IMR-90 (cell line): ENCODE data around the gene GRB2. TPM values are rescaled to one million over a fixed set of nuclear protein-coding genes. Genes with fewer than 3 reads are reported as not detected.

Source experiments
- ATAC-seq: fragments of 200-7000 bp; cut with Tn5 transposase; 2 replicates; pipeline ENCODE4 v1.9.1; 2020; ENCODE audit warnings: low read depth, mild to moderate bottlenecking, moderate library complexity
- BruUV-seq: library from RNA; stranded (reverse); fragments of 400-500 nt; replicated peaks from 2 replicates; lab custom pipeline; 2021; lab: Mats Ljungman, UMichigan
- CTCF ChIA-PET: fragments of 300-600 bp; formaldehyde crosslinking; extraction: SDS; loops from one replicate; lab custom pipeline; 2021; ENCODE audit warnings: antibody characterized with exemption; lab: Yijun Ruan, JAX
- POLR2A ChIA-PET: fragments of 300-600 bp; sonication (Branson Sonifier 250); formaldehyde crosslinking; loops from one replicate; lab custom pipeline; 2022; ENCODE audit warnings: antibody characterized with exemption; ENCODE audit not compliant: unreplicated experiment; lab: Charles Lee
- DNase-seq: peaks from one replicate; pipeline ENCODE4 v3.0.0; 2013
- H2AFZ ChIP-seq: replicated peaks from 2 replicates; pipeline ENCODE3; 2013; ENCODE audit warnings: low read length, mild to moderate bottlenecking; ENCODE audit not compliant: poor library complexity
- H2AK5ac ChIP-seq: 2 replicates; pipeline ENCODE4 v1.6.1; 2013; ENCODE audit warnings: low read depth, low read length, inconsistent platforms
- H2AK9ac ChIP-seq: replicated peaks from 2 replicates; pipeline ENCODE3; 2013; ENCODE audit warnings: mild to moderate bottlenecking, low read depth, low read length, moderate library complexity; ENCODE audit not compliant: poor library complexity
- H2BK120ac ChIP-seq: 2 replicates; pipeline ENCODE4 v1.6.1; 2013; ENCODE audit warnings: low read depth, low read length, inconsistent platforms
- H2BK15ac ChIP-seq: 3 replicates; pipeline ENCODE4 v1.6.1; 2013; ENCODE audit warnings: low read depth, low read length, inconsistent platforms
- H2BK20ac ChIP-seq: 2 replicates; pipeline ENCODE4 v1.6.1; 2013; ENCODE audit warnings: low read depth, mild to moderate bottlenecking, inconsistent platforms, low read length, moderate library complexity
- H2BK5ac ChIP-seq: 2 replicates; pipeline ENCODE4 v1.6.1; 2013; ENCODE audit warnings: mild to moderate bottlenecking, low read depth, low read length, inconsistent platforms; ENCODE audit not compliant: poor library complexity, severe bottlenecking
- H3K14ac ChIP-seq: replicated peaks from 2 replicates; pipeline ENCODE4 v1.6.1; 2013; ENCODE audit warnings: low read depth, low read length, inconsistent platforms
- H3K18ac ChIP-seq: 2 replicates; pipeline ENCODE4 v1.6.1; 2013; ENCODE audit warnings: low read depth, low read length, control low read depth
- H3K23ac ChIP-seq: 2 replicates; pipeline ENCODE4 v1.6.1; 2013; ENCODE audit warnings: low read depth, low read length, inconsistent platforms
- H3K27ac ChIP-seq: 2 replicates; pipeline ENCODE4 v1.5.1; 2013; ENCODE audit warnings: mild to moderate bottlenecking, control low read depth, low read length; ENCODE audit not compliant: insufficient read depth
- H3K27me3 ChIP-seq: 2 replicates; pipeline ENCODE4 v1.6.1; 2013; ENCODE audit warnings: low read length; ENCODE audit not compliant: control insufficient read depth, insufficient read depth
- H3K36me3 ChIP-seq: 2 replicates; pipeline ENCODE4 v1.6.1; 2013; ENCODE audit warnings: low read length, mixed read lengths; ENCODE audit not compliant: control insufficient read depth, insufficient read depth
- H3K4ac ChIP-seq: 2 replicates; pipeline ENCODE4 v1.6.1; 2013; ENCODE audit warnings: low read depth, low read length, inconsistent platforms
- H3K4me1 ChIP-seq: 2 replicates; pipeline ENCODE4 v1.6.1; 2013; ENCODE audit warnings: low read length, mixed read lengths; ENCODE audit not compliant: control insufficient read depth, insufficient read depth
- H3K4me2 ChIP-seq: 2 replicates; pipeline ENCODE4 v1.6.1; 2013; ENCODE audit warnings: low read depth, mild to moderate bottlenecking, control low read depth, low read length, moderate library complexity
- H3K4me3 ChIP-seq: 2 replicates; pipeline ENCODE4 v1.5.1; 2013; ENCODE audit warnings: low read depth, mild to moderate bottlenecking, control low read depth, low read length, moderate library complexity; ENCODE audit not compliant: insufficient read depth
- H3K56ac ChIP-seq: 2 replicates; pipeline ENCODE4 v1.6.1; 2013; ENCODE audit warnings: low read length, inconsistent platforms; ENCODE audit not compliant: insufficient read depth; ENCODE audit errors: extremely low read depth
- H3K79me1 ChIP-seq, 2 experiments: 2 replicates each; pipeline ENCODE4 v1.6.1; 2013; ENCODE audit warnings: low read length in 2 of 2, inconsistent platforms in 1 of 2, low read depth in 1 of 2
- H3K9ac ChIP-seq: 2 replicates; pipeline ENCODE4 v1.6.1; 2013; ENCODE audit warnings: low read depth, low read length, control low read depth
- H3K9me1 ChIP-seq: 2 replicates; pipeline ENCODE4 v1.6.1; 2013; ENCODE audit warnings: low read length, inconsistent platforms; ENCODE audit not compliant: insufficient read depth
- H3K9me3 ChIP-seq: 2 replicates; pipeline ENCODE4 v1.6.1; 2013; ENCODE audit warnings: low read length; ENCODE audit not compliant: control insufficient read depth, insufficient read depth
- H4K20me1 ChIP-seq: 2 replicates; pipeline ENCODE4 v1.6.1; 2013; ENCODE audit warnings: low read length, inconsistent platforms; ENCODE audit not compliant: insufficient read depth
- H4K5ac ChIP-seq: 2 replicates; pipeline ENCODE4 v1.6.1; 2013; ENCODE audit warnings: mild to moderate bottlenecking, low read depth, low read length, control low read depth
- H4K8ac ChIP-seq, 2 experiments: 2 replicates each; pipeline ENCODE4 v1.6.1; 2013; ENCODE audit warnings: low read depth in 2 of 2, low read length in 2 of 2, control low read depth in 1 of 2, inconsistent platforms in 1 of 2
- H4K91ac ChIP-seq: 2 replicates; pipeline ENCODE4 v1.6.1; 2013; ENCODE audit warnings: low read depth, low read length, inconsistent platforms; ENCODE audit not compliant: insufficient read depth
- BHLHE40 ChIP-seq: fragments of 150-350 bp; IDR thresholded peaks from 2 replicates; pipeline ENCODE4 v1.6.1; 2016; ENCODE audit warnings: mild to moderate bottlenecking, low read depth, low read length
- CEBPB ChIP-seq: IDR thresholded peaks from 2 replicates; pipeline ENCODE4 v1.6.1; 2012; ENCODE audit warnings: low read depth, low read length, improper control_type of control experiment
- FOS ChIP-seq: fragments of 150-350 bp; IDR thresholded peaks from 2 replicates; pipeline ENCODE4 v1.6.1; 2016; ENCODE audit warnings: low read depth, low read length
- MXI1 ChIP-seq: IDR thresholded peaks from 2 replicates; pipeline ENCODE4 v1.6.1; 2012; ENCODE audit warnings: low read depth, mild to moderate bottlenecking, low read length, moderate library complexity, borderline replicate concordance
- NFE2L2 ChIP-seq: fragments of 150-350 bp; IDR thresholded peaks from 2 replicates; pipeline ENCODE4 v1.6.1; 2016; ENCODE audit warnings: low read depth, mild to moderate bottlenecking, low read length
- POLR2A ChIP-seq: IDR thresholded peaks from 2 replicates; pipeline ENCODE4 v1.6.1; 2012; ENCODE audit warnings: mild to moderate bottlenecking, low read depth, low read length
- RAD21 ChIP-seq: IDR thresholded peaks from 2 replicates; pipeline ENCODE4 v1.6.1; 2012; ENCODE audit warnings: low read length, improper control_type of control experiment
- RCOR1 ChIP-seq: IDR thresholded peaks from 2 replicates; pipeline ENCODE4 v1.6.1; 2012; ENCODE audit warnings: mild to moderate bottlenecking, low read length, improper control_type of control experiment; ENCODE audit not compliant: insufficient replicate concordance
- RFX5 ChIP-seq: IDR thresholded peaks from 2 replicates; pipeline ENCODE4 v1.8.0; 2012; ENCODE audit warnings: low read depth, mild to moderate bottlenecking, low read length, moderate library complexity
- WGBS, 2 experiments: methylation state at CpG; one replicate each; pipeline versions ENCODE4 v1.1.5 to v1.1.7; 2013; ENCODE audit warnings: missing lambda C conversion rate in 2 of 2; ENCODE audit not compliant: insufficient read length in 1 of 2; ENCODE audit errors: extremely low coverage in 2 of 2; 5-methylcytosine and 5-hydroxymethylcytosine counted together
- dilution Hi-C: fragments of 300-500 bp; cut with HindIII; formaldehyde crosslinking; loops from one replicate; pipeline ENCODE4 v1.14.3; 2018; ENCODE audit warnings: low sequenced_read_pairs; ENCODE audit not compliant: unreplicated experiment
- in situ Hi-C: fragments of 300-500 bp; cut with MboI; formaldehyde crosslinking; loops from 3 replicates; pipeline ENCODE4 v1.14.3; 2019; ENCODE audit warnings: low sequenced_read_pairs, inconsistent platforms, mixed read lengths
- intact Hi-C: fragments of 100-400 bp; cut with micrococcal nuclease; formaldehyde crosslinking; loops from 2 replicates; pipeline ENCODE4 v1.10.0; 2022
- polyA plus RNA-seq, 3 experiments: library from polyadenylated mRNA; depleted of rRNA; stranded (reverse); fragments of >200 nt; gene quantifications; 2 replicates each; pipeline ENCODE4 v1.2.3, GENCODE V29; 2012; ENCODE audit warnings: low replicate concordance in 1 of 3
- total RNA-seq: library from RNA; depleted of rRNA; stranded (reverse); fragments of >200 nt; gene quantifications from 2 replicates; pipeline ENCODE4 v1.2.3, GENCODE V29; 2012

Gene GRB2
- total and polyA plus RNA-seq, 2 of the 4 experiments (the other 2 are of a cell fraction), result 49.3 to 62.1 TPM

- Histone ChIP-seq H3K4me2 (no peak overlapping the region), H2BK15ac (no peak overlapping the region), H3K27ac (no peak overlapping the region), H4K5ac (no peak overlapping the region), H2AFZ (no peak overlapping the region), H3K56ac (no peak overlapping the region), H3K14ac (no peak overlapping the region), H3K18ac (no peak overlapping the region), H2BK20ac (no peak overlapping the region), H2BK5ac (no peak overlapping the region), H4K91ac (no peak overlapping the region), H4K20me1 (peaks cover 73% of the 10 kb centered on the region), H3K36me3 (peaks cover 1% of the 10 kb centered on the region; the same call in 1 of the 2 replicates), H3K9ac (no peak overlapping the region), H2BK120ac (no peak overlapping the region), H4K8ac (no peak overlapping the region), H3K79me1 (peaks cover 41 to 80% of the 10 kb centered on the region in 2 experiments), H3K9me3 (no peaks in the 10 kb centered on the region), H3K27me3 (no peaks in the 10 kb centered on the region), H3K4ac (no peak overlapping the region), H3K4me3 (no peak overlapping the region), H3K23ac (no peak overlapping the region), H3K9me1 (peaks cover 22% of the 10 kb centered on the region), H2AK5ac (no peak overlapping the region), H2AK9ac (no peak overlapping the region), H3K4me1 (peaks cover 7% of the 10 kb centered on the region)
- dilution Hi-C loops (no loop called here), in situ Hi-C loops (no loop called here), intact Hi-C loops (no loop called here)
- ATAC-seq, result no peak
- ChIA-PET CTCF (no interaction called here), POLR2A (no interaction called here)
- no CpG with 5 or more reads among the region's 3 CpGs for WGBS, 2 experiments
- no peak for DNase-seq
- no TSS peak for BruUV-seq
- TF ChIP-seq MXI1 (no peak), CEBPB (no peak), BHLHE40 (no peak), NFE2L2 (no peak), RFX5 (no peak), FOS (no peak), POLR2A (no peak), RAD21 (no peak), RCOR1 (no peak)
Measured at GRCh38 chr17:75342996-75343395, 62.5 kb downstream of the GRB2 start.
